Measurements from ENCODE around the gene MYL1.

MYL1 gene

DNA sequence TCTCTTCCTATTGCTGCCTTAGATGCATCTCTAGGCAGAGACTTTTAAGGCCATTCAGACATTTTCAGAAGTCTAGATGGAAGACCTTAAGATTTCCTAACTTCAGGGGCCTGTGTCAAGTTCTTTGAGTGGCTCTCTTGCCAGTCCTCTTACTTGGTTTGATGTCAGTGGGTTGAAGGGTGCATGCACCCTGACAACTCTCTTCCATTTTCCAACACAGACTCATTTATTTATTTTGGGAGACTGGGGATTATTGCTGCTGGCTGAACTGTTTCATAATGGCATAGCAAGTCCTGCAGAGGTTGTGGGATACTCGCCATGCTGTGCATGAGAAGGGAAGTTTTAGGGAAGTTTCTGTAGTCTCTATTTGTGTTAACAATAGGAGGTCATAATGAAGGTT, 50.7 kb downstream of the MYL1 start:
- no peak for DNase-seq

DNA sequence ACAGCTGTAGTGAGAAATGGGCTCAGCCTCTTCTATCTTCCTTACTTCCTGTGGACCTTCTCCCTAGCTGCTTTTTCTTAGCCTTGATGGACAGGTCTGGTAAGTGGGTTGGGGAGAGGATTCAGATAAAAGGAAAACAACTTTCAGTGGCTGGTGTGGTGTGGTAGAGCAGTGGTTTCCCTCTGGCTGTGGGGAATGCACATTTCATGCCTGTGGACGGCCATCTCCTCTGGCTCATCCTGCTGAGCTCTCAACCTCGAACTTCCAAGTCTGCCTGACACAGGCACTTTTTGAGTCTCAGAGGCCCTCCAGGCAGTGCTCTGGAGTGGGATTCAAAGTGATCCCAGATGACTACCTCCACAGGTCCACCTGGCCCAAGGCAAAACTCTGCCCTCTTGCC, 51.1 kb downstream of the MYL1 start:
- DNase-seq: no peak

DNA sequence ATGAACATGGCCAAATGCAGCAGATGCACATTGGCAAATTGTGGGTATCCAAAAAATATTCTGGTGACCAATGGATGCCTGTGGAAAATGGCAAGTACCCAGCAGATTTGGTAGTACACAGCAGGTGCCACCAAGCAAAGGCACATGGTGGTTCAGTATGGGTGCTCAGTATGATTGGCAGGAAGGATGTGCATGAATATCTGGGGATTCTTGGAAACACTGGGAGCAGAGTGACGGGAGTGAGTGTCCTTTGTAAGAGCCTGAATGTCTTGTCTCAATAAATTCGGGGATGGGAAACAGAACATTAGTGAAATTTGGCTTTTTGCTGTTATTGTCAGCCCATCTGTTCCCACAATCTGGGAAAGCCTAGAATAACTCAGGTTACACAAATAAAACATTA, 52.9 kb downstream of the MYL1 start:
- DNase-seq: no peak

DNA sequence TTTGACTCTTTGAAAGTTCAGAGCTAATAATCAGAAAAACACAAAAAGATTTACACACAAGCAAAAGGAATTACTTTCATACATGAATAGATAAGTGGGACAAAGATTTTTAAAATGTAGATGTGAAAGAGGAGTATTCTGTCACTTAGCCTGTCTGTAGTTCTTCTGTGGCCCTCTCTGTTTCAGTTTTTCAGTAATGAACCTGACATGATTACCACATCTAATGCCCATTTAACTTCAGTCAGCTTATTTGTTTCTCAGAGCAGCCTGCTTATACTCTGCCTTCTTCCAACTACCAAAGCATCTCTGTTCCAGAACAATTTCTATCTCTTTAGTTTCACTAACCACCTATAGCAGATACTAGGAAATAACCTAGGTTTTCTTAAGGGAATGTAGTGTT, 55.3 kb downstream of the MYL1 start:
- DNase-seq: no peak

DNA sequence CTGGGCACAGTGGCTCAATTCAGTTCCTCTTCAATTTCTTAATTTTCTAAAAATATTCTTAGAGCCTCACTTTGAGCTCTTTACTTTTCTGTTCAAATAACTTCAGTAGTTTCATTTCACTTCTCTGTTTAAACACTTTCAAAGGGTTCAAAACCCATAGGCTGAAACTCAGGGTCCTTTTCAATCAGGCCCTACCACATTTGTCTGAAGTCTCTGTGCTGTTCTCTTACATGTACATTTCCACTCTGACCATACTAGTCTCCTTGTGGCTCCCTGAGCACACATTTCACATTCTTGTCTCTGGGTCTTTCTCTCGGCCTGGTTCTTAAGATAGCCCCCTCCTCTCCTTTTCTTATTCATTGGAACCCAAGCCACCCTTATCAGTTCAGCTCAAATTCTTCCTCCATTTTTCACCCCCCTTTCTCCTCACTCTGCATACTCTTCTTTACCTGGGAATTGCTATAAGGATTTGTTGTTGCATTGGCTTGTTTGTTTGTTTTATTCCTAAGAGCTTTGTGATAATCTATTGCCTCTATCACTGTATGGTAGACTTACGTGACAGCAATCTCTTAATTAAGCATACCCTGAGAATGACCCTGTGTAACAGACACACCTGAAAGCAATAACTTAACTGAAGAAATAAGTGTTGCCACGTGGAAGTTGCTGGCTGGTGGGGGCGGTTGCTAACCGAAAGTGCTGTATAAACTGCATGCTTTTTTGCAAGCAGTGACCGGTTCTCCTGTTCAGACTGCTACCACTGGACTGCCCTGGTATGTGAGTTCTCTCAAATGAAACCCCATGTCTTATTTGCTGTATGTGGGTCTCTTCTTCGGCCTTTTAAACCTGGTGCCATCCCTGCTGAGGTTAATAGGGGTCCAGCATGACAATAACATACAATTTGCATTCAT, 62.0 kb downstream of the MYL1 start:
- no peak for DNase-seq

DNA sequence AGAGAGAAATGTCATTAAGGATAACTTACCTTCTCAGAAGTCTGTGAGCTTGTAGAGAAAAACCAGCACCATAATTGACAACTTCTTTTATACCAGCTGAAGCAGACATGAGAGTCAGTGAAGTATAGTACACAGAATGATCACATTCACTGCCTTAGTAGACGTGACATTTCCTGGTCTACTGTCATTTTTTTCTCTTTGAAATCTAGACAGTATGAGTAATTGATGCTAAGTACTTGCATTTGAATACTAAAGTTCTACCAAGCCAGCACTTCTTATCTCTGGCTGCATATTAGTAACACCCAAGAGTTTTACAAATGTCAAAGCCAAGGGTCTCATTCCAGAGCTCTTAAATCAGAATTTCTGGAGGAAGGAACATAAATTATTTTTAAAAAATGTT, 64.4 kb downstream of the MYL1 start:
- DNase-seq: no peak

All from Kasumi-1 (cell line).